GM12873 (cell line): ENCODE results near the gene DNAJC13.

Source experiments
- CTCF ChIP-seq: IDR thresholded peaks from 2 replicates; pipeline ENCODE4 v1.5.1; 2012; ENCODE audit warnings: low read depth, mild to moderate bottlenecking, moderate library complexity, low read length, control low read depth; ENCODE audit not compliant: insufficient read depth; ENCODE audit errors: missing control alignments

DNAJC13 gene

GRCh38 chr3:132401255-132401654 is 16.0 kb upstream of the DNAJC13 start:
- no peak for TF ChIP-seq CTCF

GRCh38 chr3:132404276-132404675 is 13.0 kb upstream of the DNAJC13 start:
- no peak for TF ChIP-seq CTCF

- TF ChIP-seq CTCF: no peak
Observed at GRCh38 chr3:132405188-132405587, 12.1 kb upstream of the DNAJC13 start.

DNA sequence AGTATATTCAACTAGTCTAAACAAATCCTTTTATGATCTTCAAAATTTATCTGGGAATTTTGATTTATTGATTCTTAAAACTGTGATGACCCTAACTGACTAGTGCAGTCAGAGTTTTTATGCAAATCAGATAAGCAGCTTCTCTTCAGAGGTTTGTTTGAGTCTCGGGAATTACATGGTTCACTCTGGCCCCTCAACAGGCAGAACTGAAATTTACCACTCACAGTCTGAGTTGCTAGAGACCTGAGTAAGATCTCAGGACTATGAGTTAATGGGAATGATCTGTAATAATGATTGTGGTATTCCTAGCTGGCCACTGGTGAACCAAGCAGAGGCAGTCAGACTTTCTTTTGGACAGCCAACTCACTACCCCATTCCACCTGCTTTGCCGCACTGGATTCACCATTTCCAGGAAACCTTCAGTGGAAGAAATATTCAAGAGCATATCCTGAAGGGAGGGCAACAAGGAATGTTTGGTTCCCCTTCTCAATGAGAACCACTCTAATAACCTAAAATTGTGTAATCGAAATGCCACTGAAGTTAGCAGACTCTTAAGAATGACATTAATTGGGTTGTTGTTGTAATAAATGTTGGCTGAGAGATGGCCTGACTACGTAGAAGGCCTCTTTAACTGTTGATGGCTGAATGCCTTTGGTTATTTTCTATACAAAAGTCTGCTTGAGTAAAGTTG is 11.5 kb upstream of the DNAJC13 start:
- no peak for TF ChIP-seq CTCF

- no peak for TF ChIP-seq CTCF
Observed at GRCh38 chr3:132406587-132406986, 10.7 kb upstream of the DNAJC13 start.

GRCh38 chr3:132407025-132407424 is 10.3 kb upstream of the DNAJC13 start:
- TF ChIP-seq CTCF: no peak

DNA sequence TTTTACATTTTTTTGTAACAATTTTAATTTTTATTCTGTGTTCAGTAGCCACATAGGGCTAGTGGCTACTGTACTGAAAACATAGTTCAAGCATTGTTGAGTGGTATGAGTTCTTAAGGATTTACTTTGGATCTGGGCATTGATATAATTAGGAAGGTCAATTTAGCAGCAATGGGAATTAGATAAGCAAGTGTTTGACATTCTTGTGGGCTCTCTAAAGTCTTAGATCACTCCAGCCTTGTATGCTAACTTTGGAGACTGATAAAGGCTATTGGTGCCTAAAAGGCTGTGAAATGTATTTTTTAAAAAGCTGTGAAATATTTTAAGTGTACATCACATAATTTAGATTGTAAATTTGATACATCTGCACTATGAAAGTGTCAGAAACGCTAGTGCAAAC is 2.5 kb upstream of the DNAJC13 start:
- TF ChIP-seq CTCF: no peak
